Esophagus squamous epithelium (tissue), 5 donors: Measurements from ENCODE around the gene RSL1D1. TPM values are rescaled to one million over a fixed set of nuclear protein-coding genes. Genes with fewer than 3 reads are reported as not detected.
A peak's percentile ranks its signal among the peaks of the same experiment; 100 is the strongest.

Experiments
- DNase-seq: peaks from one replicate; lab custom pipeline; 2025; lab: John Stamatoyannopoulos, UW
- H3K27ac ChIP-seq, 4 donors: fragments of 200-600 bp; sonication (generic); one replicate each; pipeline ENCODE4 v1.5.1; 2016 to 2019; ENCODE audit warnings: mild to moderate bottlenecking in 1 of 4
- H3K27me3 ChIP-seq, 4 donors: fragments of 200-600 bp; sonication (generic); 1 replicate in 3 of 4; 2 replicates in 1 of 4; pipeline versions ENCODE4 v1.5.1 to v1.6.0; 2017 to 2021; ENCODE audit warnings: antibody characterized with exemption in 1 of 4
- H3K36me3 ChIP-seq, 3 donors: fragments of 200-600 bp; sonication (generic); one replicate each; pipeline ENCODE4 v1.5.1; 2016 to 2019
- H3K4me1 ChIP-seq, 3 donors: fragments of 200-600 bp; sonication (generic); one replicate each; pipeline ENCODE4 v1.5.1; 2017 to 2019
- H3K4me3 ChIP-seq, 4 donors: fragments of 200-600 bp; sonication (generic); 1 replicate in 3 of 4; 2 replicates in 1 of 4; pipeline ENCODE4 v1.5.1; 2016 to 2019; ENCODE audit warnings: mild to moderate bottlenecking in 2 of 4, moderate library complexity in 1 of 4
- H3K9me3 ChIP-seq, 3 donors: fragments of 200-600 bp; sonication (generic); one replicate each; pipeline ENCODE4 v1.5.1; 2016 to 2019
- CTCF ChIP-seq, 6 experiments: fragments of 450-650 bp in 4 of 6; fragments of 200-600 bp in 2 of 6; sonication (generic) in 2 of 6; IDR thresholded peaks; one replicate each; pipeline ENCODE4 v1.5.1; 2016 to 2019; ENCODE audit warnings: antibody characterized with exemption in 6 of 6, mild to moderate bottlenecking in 4 of 6, moderate library complexity in 4 of 6
- POLR2A ChIP-seq, 4 donors: fragments of 450-650 bp; IDR thresholded peaks; one replicate each; pipeline ENCODE4 v1.6.1; 2017; ENCODE audit warnings: antibody characterized with exemption in 4 of 4, mild to moderate bottlenecking in 4 of 4, moderate library complexity in 3 of 4
- intact Hi-C: fragments of 100-400 bp; cut with DNase I; formaldehyde crosslinking; loops from one replicate; pipeline ENCODE4 v1.15.0; 2022
- total RNA-seq, 4 donors: library from RNA; depleted of rRNA; stranded (reverse); fragments of >200 nt; gene quantifications; one replicate each; pipeline ENCODE4 v1.1.0, GENCODE V29; 2016
- donor health status: DM: yes; HTN: yes; CAD: no.

RSL1D1 gene
- total RNA-seq, 4 donors from 2014 or later: 85.4 to 187 (median 145) TPM

DNA sequence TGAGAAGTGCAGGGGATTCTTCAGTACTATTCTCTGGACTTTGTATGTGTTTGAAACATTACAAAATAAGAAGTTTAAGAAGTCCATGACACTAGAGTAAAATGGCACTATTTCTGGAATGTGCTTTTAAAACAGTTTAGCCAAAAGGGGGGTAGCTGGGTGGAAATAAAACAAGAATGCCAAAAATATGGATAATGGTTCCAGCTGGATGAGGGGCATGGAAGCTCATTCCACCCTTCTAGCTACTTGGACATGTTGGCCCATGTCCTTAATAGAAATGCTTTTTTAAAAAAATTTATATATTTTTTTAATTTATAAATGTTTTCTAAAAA is 67.3 kb downstream of the RSL1D1 start:
- Histone ChIP-seq H3K36me3 (peaks cover 0 to 10% (median 0%) of the 10 kb centered on the region in 3 donors), H3K4me3 (peak overlapping the region in 1 of 4 donors; percentile 30), H3K9me3 (no peaks in the 10 kb centered on the region), H3K27ac (peak overlapping the region; percentile 63 to 91 (median 83)), H3K4me1 (peaks cover 19 to 65% (median 31%) of the 10 kb centered on the region in 3 donors), H3K27me3 (no peaks in the 10 kb centered on the region)
- intact Hi-C loops: no loop called here
- TF ChIP-seq CTCF (IDR thresholded peaks at IDR 0.05): no peak
- TF ChIP-seq POLR2A (IDR thresholded peaks at IDR 0.05): no peak
- no peak for DNase-seq

Other genes with a start within 250 kb of the RSL1D1 start
- 10 to 100 TPM; 13.7 to 22.9 (median 17.0) TPM for gene SNN, start 183.1 kb downstream of the RSL1D1 start, total RNA-seq
- gene TXNDC11, start 108.7 kb downstream of the RSL1D1 start, total RNA-seq: 10 to 100 TPM; 26.0 to 39.1 (median 35.9) TPM
- 10 to 100 TPM; 16.6 to 34.1 (median 30.2) TPM for gene ZC3H7A, start 54.3 kb downstream of the RSL1D1 start, total RNA-seq
- gene GSPT1, start 64.4 kb upstream of the RSL1D1 start, total RNA-seq: 10 to 100 TPM; 55.5 to 99.0 (median 78.2) TPM
- gene NPIPB2, start 90.5 kb upstream of the RSL1D1 start, total RNA-seq: 1 to 10 TPM; 1.3 to 7.4 (median 3.2) TPM
- not detected for gene TNFRSF17, start 113.7 kb upstream of the RSL1D1 start, total RNA-seq
- 10 to 100 TPM; 14.5 to 27.3 (median 15.4) TPM for gene SNX29, start 125.2 kb upstream of the RSL1D1 start, total RNA-seq